H1 (cell line): ENCODE results near the gene SERPINE3.

Experiments used
- BRCA1 ChIP-seq: IDR thresholded peaks from 2 replicates; pipeline ENCODE4 v1.6.1; 2012; ENCODE audit warnings: low read depth, low read length, improper control_type of control experiment
- CREB1 ChIP-seq: IDR thresholded peaks from 2 replicates; pipeline ENCODE4 v1.6.1; 2012; ENCODE audit warnings: inconsistent platforms
- CTCF ChIP-seq, 3 experiments: IDR thresholded peaks; 1 replicate in 2 of 3; 2 replicates in 1 of 3; pipeline versions ENCODE4 v1.5.1 to v1.6.1; 2011; ENCODE audit warnings: low read length in 3 of 3, mild to moderate bottlenecking in 3 of 3, inconsistent platforms in 2 of 3, low read depth in 1 of 3, moderate library complexity in 1 of 3; ENCODE audit not compliant: insufficient read depth in 1 of 3; ENCODE audit errors: control extremely low read depth in 1 of 3
- EP300 ChIP-seq, 2 experiments: IDR thresholded peaks; 1 replicate in 1 of 2; 2 replicates in 1 of 2; pipeline ENCODE4 v1.6.1; 2011 to 2012; ENCODE audit warnings: low read depth in 2 of 2, low read length in 2 of 2, mild to moderate bottlenecking in 2 of 2, borderline replicate concordance in 1 of 2, inconsistent platforms in 1 of 2, moderate library complexity in 1 of 2
- EZH2 ChIP-seq: fragments of 200-600 bp; sonication (generic); IDR thresholded peaks from 2 replicates; pipeline ENCODE4 v1.7.1; 2012; ENCODE audit warnings: low read depth, mild to moderate bottlenecking, moderate library complexity, low read length, inconsistent platforms; ENCODE audit not compliant: severe bottlenecking
- PHF8 ChIP-seq: fragments of 200-600 bp; sonication (generic); conservative IDR thresholded peaks from 2 replicates; pipeline ENCODE4 v1.7.1; 2012; ENCODE audit warnings: low read depth, mild to moderate bottlenecking, inconsistent platforms, low read length, moderate library complexity
- POLR2AphosphoS5 ChIP-seq: IDR thresholded peaks from 2 replicates; pipeline ENCODE4 v1.6.1; 2011; ENCODE audit warnings: low read depth, low read length
- TAF1 ChIP-seq: IDR thresholded peaks from 2 replicates; pipeline ENCODE4 v1.6.1; 2011; ENCODE audit warnings: mild to moderate bottlenecking, low read depth, low read length
- TEAD4 ChIP-seq: IDR thresholded peaks from 2 replicates; pipeline ENCODE4 v1.6.1; 2012; ENCODE audit warnings: low read depth, low read length, inconsistent platforms, mixed read lengths

- TF ChIP-seq EP300 (IDR thresholded peaks at IDR 0.05; ENCODE audit: borderline replicate concordance in 1 of 2, low read depth in 2 of 2, low read length in 2 of 2) (no peak), CTCF (IDR thresholded peaks at IDR 0.05; ENCODE audit: control extremely low read depth in 1 of 3, insufficient read depth in 1 of 3, low read depth in 1 of 3, low read length in 3 of 3) (no peak), TAF1 (no peak), EZH2 (no peak), TEAD4 (no peak), POLR2AphosphoS5 (no peak), CREB1 (no peak), PHF8 (no peak), BRCA1 (no peak)
These were observed 4.0 kb downstream of the SERPINE3 start for GRCh38 chr13:51343475-51343874.
